Psoas muscle (tissue), 8 donors: ENCODE results near the gene AMFR. TPM values are rescaled to one million over a fixed set of nuclear protein-coding genes. Genes with fewer than 3 reads are reported as not detected.

Experiments used
- ATAC-seq, 4 donors: fragments of 200-7000 bp; cut with Tn5 transposase; one replicate each; pipeline ENCODE4 v1.9.1; 2020; ENCODE audit warnings: moderate library complexity in 3 of 4, mild to moderate bottlenecking in 2 of 4
- DNase-seq, 2 donors: peaks; one replicate each; pipeline ENCODE4 v3.0.0-alpha.2; 2020
- H3K27ac ChIP-seq: fragments of 200-600 bp; one replicate; pipeline ENCODE4 v1.8.0; 2022
- H3K27me3 ChIP-seq, 3 donors: fragments of 200-600 bp in 1 of 3; one replicate each; pipeline versions ENCODE4 v1.6.1 to v1.8.0; 2013 to 2022; ENCODE audit warnings: low read length in 2 of 3, mild to moderate bottlenecking in 2 of 3, moderate library complexity in 1 of 3; ENCODE audit not compliant: insufficient read depth in 3 of 3
- H3K36me3 ChIP-seq, 2 donors: fragments of 200-600 bp in 1 of 2; one replicate each; pipeline versions ENCODE4 v1.6.1 to v1.8.0; 2013 to 2022; ENCODE audit warnings: low read depth in 1 of 2, mild to moderate bottlenecking in 1 of 2, moderate library complexity in 1 of 2; ENCODE audit not compliant: insufficient read depth in 1 of 2
- H3K4me1 ChIP-seq: fragments of 200-600 bp; one replicate; pipeline ENCODE4 v1.8.0; 2022
- H3K4me3 ChIP-seq: fragments of 200-600 bp; one replicate; pipeline ENCODE4 v1.8.0; 2022; ENCODE audit warnings: mild to moderate bottlenecking
- H3K9me3 ChIP-seq: fragments of 200-600 bp; one replicate; pipeline ENCODE4 v1.8.0; 2022
- WGBS, 3 donors: extraction: QIAGEN DNeasy Blood & Tissue Kit; methylation state at CpG; one replicate each; pipeline versions ENCODE4 v1.1.6 to v1.1.7; 2013; 5-methylcytosine and 5-hydroxymethylcytosine counted together
- intact Hi-C, 2 donors: fragments of 100-400 bp; cut with DNase I; formaldehyde crosslinking; loops; one replicate each; pipeline versions ENCODE4 v1.11.0 to v1.14.2; 2022
- polyA plus RNA-seq, 3 donors: library from polyadenylated mRNA; stranded (reverse); fragments of 200-250 nt; gene quantifications; one replicate each; pipeline ENCODE4 v1.2.3, GENCODE V29; 2013
- total RNA-seq, 4 donors: library from RNA; stranded (reverse); fragmentation: NEBNext Ultra II Directional in 2 of 4; extraction: Animal tissue kit (Norgen Biotek cat#: 25700) in 2 of 4; gene quantifications; one replicate each; pipeline versions ENCODE4 v1.2.1 to v1.2.4, GENCODE V29; 2021 to 2023
- TF ChIP-seq, protein P1 (sequence below): fragments of 200-600 bp; IDR thresholded peaks from one replicate; pipeline ENCODE4 v1.8.0; 2022; ENCODE audit warnings: antibody characterized with exemption
- donor health status: healthy with polysubstance abuse.
- donor health status: DM: no; HTN: no; CAD: no; lungs with moderate emphysema.
- donor health status: Bipolar disorder and iron deficiency.
- donor health status: healthy.
- donor health status: DM: yes; HTN: yes; CAD: no.
- donor health status: DM: no; HTN: no; CAD: no.
- donor health status: DM: no; HTN: no; CAD: no.
- donor health status: DM: yes; HTN: yes; CAD: no.

Gene AMFR
- total and polyA plus RNA-seq, 7 donors: 106 to 453 (median 193) TPM

- Histone ChIP-seq H3K27ac (no peak overlapping the region), H3K27me3 (no peaks in the 10 kb centered on the region), H3K9me3 (no peaks in the 10 kb centered on the region), H3K4me3 (no peak overlapping the region), H3K36me3 (no peaks in the 10 kb centered on the region), H3K4me1 (peaks cover 54% of the 10 kb centered on the region)
- no peak for ATAC-seq
- 80 to 92% (median 81%) methylated on average over 8 of the region's 8 CpGs for WGBS, 3 donors
- TF ChIP-seq, protein P1, sequence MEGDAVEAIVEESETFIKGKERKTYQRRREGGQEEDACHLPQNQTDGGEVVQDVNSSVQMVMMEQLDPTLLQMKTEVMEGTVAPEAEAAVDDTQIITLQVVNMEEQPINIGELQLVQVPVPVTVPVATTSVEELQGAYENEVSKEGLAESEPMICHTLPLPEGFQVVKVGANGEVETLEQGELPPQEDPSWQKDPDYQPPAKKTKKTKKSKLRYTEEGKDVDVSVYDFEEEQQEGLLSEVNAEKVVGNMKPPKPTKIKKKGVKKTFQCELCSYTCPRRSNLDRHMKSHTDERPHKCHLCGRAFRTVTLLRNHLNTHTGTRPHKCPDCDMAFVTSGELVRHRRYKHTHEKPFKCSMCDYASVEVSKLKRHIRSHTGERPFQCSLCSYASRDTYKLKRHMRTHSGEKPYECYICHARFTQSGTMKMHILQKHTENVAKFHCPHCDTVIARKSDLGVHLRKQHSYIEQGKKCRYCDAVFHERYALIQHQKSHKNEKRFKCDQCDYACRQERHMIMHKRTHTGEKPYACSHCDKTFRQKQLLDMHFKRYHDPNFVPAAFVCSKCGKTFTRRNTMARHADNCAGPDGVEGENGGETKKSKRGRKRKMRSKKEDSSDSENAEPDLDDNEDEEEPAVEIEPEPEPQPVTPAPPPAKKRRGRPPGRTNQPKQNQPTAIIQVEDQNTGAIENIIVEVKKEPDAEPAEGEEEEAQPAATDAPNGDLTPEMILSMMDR: no peak
- intact Hi-C loops: no loop called here
- no peak for DNase-seq
Observed at GRCh38 chr16:56419740-56420548, 5.4 kb downstream of the AMFR start.

- ATAC-seq (no peak), DNase-seq (no peak)
- Histone ChIP-seq H3K36me3 (peaks cover 3 to 19% of the 10 kb centered on the region in 2 donors), H3K27me3 (no peaks in the 10 kb centered on the region), H3K27ac (no peak overlapping the region), H3K4me1 (peaks cover 48% of the 10 kb centered on the region), H3K4me3 (no peak overlapping the region), H3K9me3 (no peaks in the 10 kb centered on the region)
- WGBS, 3 donors: 97 to 99% (median 97%) methylated on average over 4 of the region's 4 CpGs
- intact Hi-C loops: no loop called here
- TF ChIP-seq, protein P1: no peak
Observed at GRCh38 chr16:56417138-56417537, 8.2 kb downstream of the AMFR start.

DNA sequence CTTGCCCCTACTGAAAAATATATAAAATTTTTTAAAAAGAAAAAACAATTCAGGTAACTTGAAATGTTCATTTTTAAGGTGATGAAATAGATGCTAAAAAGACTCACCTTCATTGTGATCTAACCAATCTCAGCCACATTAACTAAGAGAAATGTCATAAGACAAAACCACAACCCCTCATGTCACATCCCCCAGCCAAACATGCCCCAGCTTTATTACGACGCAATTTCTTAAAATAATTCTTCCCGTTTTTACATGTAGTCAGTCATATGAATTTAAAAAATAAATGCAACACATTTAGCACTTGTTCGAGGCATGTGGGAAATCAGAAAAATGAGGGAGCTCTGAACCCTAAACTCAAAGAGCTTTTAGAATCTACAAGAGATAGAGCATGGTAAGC, 9.5 kb downstream of the AMFR start:
- DNase-seq: no peak
- intact Hi-C loops: no loop called here
- Histone ChIP-seq H3K4me3 (no peak overlapping the region), H3K36me3 (peaks cover 7 to 27% of the 10 kb centered on the region in 2 donors), H3K27ac (peak overlapping the region; percentile 64), H3K27me3 (no peaks in the 10 kb centered on the region), H3K9me3 (no peaks in the 10 kb centered on the region), H3K4me1 (peaks cover 51% of the 10 kb centered on the region)
- WGBS, 3 donors: 73 to 87% (median 82%) methylated on average over 4 of the region's 4 CpGs
- TF ChIP-seq, protein P1: no peak
- no peak for ATAC-seq

DNA sequence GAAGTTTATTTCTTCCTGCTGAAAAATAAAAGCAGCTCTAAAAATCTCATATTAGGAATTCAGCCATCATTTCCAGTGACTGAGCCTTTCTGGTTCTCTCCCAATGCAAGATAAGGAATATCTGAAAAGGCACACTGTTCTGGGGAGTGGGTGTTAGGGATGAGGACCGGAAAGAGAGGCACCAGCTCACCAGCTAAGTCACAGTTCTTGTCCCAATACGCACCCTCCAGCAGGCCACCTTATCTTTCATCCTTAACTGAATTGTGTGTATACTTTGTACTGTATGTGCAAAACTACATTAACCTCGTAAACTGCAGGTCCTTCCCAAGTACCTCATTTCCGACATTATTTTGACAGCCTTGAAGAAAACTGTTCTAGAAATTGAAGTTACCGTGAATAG, 11.0 kb downstream of the AMFR start:
- H3K9me3 ChIP-seq: no peaks in the 10 kb centered on the region
- DNase-seq: no peak
- peaks cover 7 to 36% of the 10 kb centered on the region in 2 donors for H3K36me3 ChIP-seq
- peak overlapping the region; percentile 64 for H3K27ac ChIP-seq
- H3K27me3 ChIP-seq: no peaks in the 10 kb centered on the region
- peaks cover 46% of the 10 kb centered on the region for H3K4me1 ChIP-seq
- no peak overlapping the region for H3K4me3 ChIP-seq
- intact Hi-C loops: no loop called here
- TF ChIP-seq, protein P1: no peak
- WGBS, 3 donors: 89 to 96% (median 90%) methylated on average over 5 of the region's 5 CpGs
- ATAC-seq: no peak
